Neutrophil (primary cell): ENCODE data around the gene SSPN.

Experiments
- H3K27ac ChIP-seq: fragments of 200-600 bp; sonication (generic); 2 replicates; pipeline ENCODE4 v1.5.1; 2016; ENCODE audit warnings: mild to moderate bottlenecking, moderate library complexity
- H3K27me3 ChIP-seq: fragments of 200-600 bp; sonication (generic); 2 replicates; pipeline ENCODE4 v1.6.0; 2016; ENCODE audit warnings: mild to moderate bottlenecking
- H3K36me3 ChIP-seq: fragments of 200-600 bp; sonication (generic); 2 replicates; pipeline ENCODE4 v1.5.1; 2017
- H3K4me1 ChIP-seq, 2 experiments: fragments of 200-600 bp in 1 of 2; sonication (generic) in 1 of 2; 1 replicate in 1 of 2; 2 replicates in 1 of 2; pipeline versions ENCODE4 v1.5.1 to v1.6.1; 2013 to 2016; ENCODE audit warnings: low read depth in 1 of 2, low read length in 1 of 2, mild to moderate bottlenecking in 1 of 2, moderate library complexity in 1 of 2; ENCODE audit not compliant: control insufficient read depth in 1 of 2, insufficient read depth in 1 of 2
- H3K4me3 ChIP-seq, 2 experiments: fragments of 200-600 bp in 1 of 2; sonication (generic) in 1 of 2; 1 replicate in 1 of 2; 2 replicates in 1 of 2; pipeline ENCODE4 v1.5.1; 2013 to 2016; ENCODE audit warnings: low read depth in 1 of 2, low read length in 1 of 2, mild to moderate bottlenecking in 1 of 2, moderate library complexity in 1 of 2
- H3K9me3 ChIP-seq: fragments of 200-600 bp; sonication (generic); 2 replicates; pipeline ENCODE4 v1.5.1; 2016
- CTCF ChIP-seq: fragments of 200-600 bp; sonication (generic); IDR thresholded peaks from 2 replicates; pipeline ENCODE4 v1.5.1; 2016; ENCODE audit warnings: antibody characterized with exemption

SSPN gene

GRCh38 chr12:26297396-26298070 lies 102.2 kb downstream of the SSPN start:
- no peaks in the 10 kb centered on the region for H3K9me3 ChIP-seq
- TF ChIP-seq CTCF = no peak
- H3K27ac ChIP-seq = no peak overlapping the region
- H3K4me1 ChIP-seq = peaks cover 0 to 3% of the 10 kb centered on the region in 2 experiments
- H3K4me3 ChIP-seq = no peak overlapping the region
- no peaks in the 10 kb centered on the region for H3K36me3 ChIP-seq
- no peaks in the 10 kb centered on the region for H3K27me3 ChIP-seq

- peak overlapping the region; percentile 9 to 24 for H3K4me3 ChIP-seq
- TF ChIP-seq CTCF = no peak
- H3K9me3 ChIP-seq = no peaks in the 10 kb centered on the region
Measured at GRCh38 chr12:26298785-26299621, 103.6 kb downstream of the SSPN start.

GRCh38 chr12:26299751-26300150 lies 104.4 kb downstream of the SSPN start:
- Histone ChIP-seq H3K27me3 (no peaks in the 10 kb centered on the region), H3K4me1 (peaks cover 0 to 3% of the 10 kb centered on the region in 2 experiments), H3K9me3 (no peaks in the 10 kb centered on the region), H3K36me3 (no peaks in the 10 kb centered on the region), H3K4me3 (no peak overlapping the region), H3K27ac (no peak overlapping the region)
- TF ChIP-seq CTCF = no peak

More at GRCh38 chr12:26298785-26299621, 103.6 kb downstream of the SSPN start:
- no peaks in the 10 kb centered on the region for H3K36me3 ChIP-seq
- H3K4me1 ChIP-seq = peaks cover 0 to 3% of the 10 kb centered on the region in 2 experiments
- H3K27ac ChIP-seq = no peak overlapping the region
- no peaks in the 10 kb centered on the region for H3K27me3 ChIP-seq
